Measurements from ENCODE around the gene CBARP.

CBARP gene

GRCh38 chr19:1254530-1255185 lies 16.9 kb upstream of the CBARP start:
- H3K4me3 Mint-ChIP-seq: peak overlapping the region; percentile 96
- peaks cover 96% of the 10 kb centered on the region for H3K36me3 Mint-ChIP-seq (ENCODE audit: low read depth)
- H3K4me1 Mint-ChIP-seq (ENCODE audit: low read depth): peaks cover 52% of the 10 kb centered on the region
- H3K27me3 Mint-ChIP-seq: no peaks in the 10 kb centered on the region
- H3K9me3 Mint-ChIP-seq: no peaks in the 10 kb centered on the region
- intact Hi-C loops (cut with micrococcal nuclease): no loop called here
- H3K27ac Mint-ChIP-seq: peak overlapping the region; percentile 96

DNA sequence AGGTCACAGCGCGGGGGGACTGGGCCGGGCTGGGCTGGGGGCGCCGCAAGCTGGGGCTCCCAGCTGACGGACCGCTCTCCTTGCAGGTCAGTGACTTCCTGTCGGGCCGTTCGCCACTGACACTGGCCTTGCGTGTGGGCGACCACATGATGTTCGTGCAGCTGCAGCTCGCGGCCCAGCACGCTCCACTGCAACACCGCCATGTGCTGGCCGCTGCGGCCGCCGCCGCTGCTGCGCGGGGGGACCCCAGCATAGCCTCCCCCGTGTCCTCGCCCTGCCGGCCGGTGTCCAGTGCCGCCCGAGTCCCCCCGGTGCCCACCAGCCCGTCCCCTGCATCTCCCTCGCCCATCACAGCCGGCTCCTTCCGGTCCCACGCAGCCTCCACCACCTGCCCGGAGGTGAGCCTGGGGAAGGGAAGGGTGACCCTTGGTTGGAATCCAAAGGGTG lies 16.3 kb upstream of the CBARP start:
- Mint-ChIP-seq H3K27ac (peak overlapping the region; percentile 96), H3K36me3 (ENCODE audit: low read depth) (peaks cover 96% of the 10 kb centered on the region), H3K9me3 (no peaks in the 10 kb centered on the region), H3K4me1 (ENCODE audit: low read depth) (peaks cover 47% of the 10 kb centered on the region), H3K4me3 (peak overlapping the region; percentile 96), H3K27me3 (no peaks in the 10 kb centered on the region)
- intact Hi-C loops (cut with micrococcal nuclease): no loop called here

DNA sequence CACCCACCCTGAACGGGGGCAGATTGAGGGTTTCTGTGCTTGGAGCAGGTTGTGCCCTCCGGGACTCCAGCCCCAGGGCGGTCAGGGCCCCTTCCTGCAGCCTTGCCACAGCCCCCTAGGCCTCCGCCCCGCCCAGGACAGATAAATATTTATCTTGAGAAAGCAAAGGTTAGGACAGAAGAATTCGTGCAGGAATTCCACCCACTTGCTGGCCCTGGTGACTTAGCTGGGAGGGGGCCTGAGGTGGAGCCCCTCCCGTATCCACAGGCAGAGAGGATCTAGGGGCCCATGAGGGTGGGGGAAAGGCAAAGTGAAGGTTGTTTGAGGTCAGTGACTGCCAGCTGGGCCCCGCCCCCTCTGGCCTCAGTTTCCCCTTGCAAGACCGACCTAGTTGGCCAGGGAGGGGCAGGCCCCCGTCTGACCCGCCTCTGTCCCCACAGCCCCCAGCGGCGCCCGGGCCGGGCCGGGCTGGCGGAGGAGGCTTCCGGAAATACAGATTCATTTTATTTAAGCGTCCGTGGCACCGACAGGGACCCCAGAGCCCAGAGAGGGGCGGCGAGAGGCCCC lies 15.8 kb upstream of the CBARP start:
- H3K9me3 Mint-ChIP-seq: no peaks in the 10 kb centered on the region
- intact Hi-C loops (cut with micrococcal nuclease): no loop called here
- peaks cover 91% of the 10 kb centered on the region for H3K36me3 Mint-ChIP-seq (ENCODE audit: low read depth)
- peaks cover 43% of the 10 kb centered on the region for H3K4me1 Mint-ChIP-seq (ENCODE audit: low read depth)
- H3K27ac Mint-ChIP-seq: peak overlapping the region; percentile 96
- no peaks in the 10 kb centered on the region for H3K27me3 Mint-ChIP-seq
- H3K4me3 Mint-ChIP-seq: peak overlapping the region; percentile 96

DNA sequence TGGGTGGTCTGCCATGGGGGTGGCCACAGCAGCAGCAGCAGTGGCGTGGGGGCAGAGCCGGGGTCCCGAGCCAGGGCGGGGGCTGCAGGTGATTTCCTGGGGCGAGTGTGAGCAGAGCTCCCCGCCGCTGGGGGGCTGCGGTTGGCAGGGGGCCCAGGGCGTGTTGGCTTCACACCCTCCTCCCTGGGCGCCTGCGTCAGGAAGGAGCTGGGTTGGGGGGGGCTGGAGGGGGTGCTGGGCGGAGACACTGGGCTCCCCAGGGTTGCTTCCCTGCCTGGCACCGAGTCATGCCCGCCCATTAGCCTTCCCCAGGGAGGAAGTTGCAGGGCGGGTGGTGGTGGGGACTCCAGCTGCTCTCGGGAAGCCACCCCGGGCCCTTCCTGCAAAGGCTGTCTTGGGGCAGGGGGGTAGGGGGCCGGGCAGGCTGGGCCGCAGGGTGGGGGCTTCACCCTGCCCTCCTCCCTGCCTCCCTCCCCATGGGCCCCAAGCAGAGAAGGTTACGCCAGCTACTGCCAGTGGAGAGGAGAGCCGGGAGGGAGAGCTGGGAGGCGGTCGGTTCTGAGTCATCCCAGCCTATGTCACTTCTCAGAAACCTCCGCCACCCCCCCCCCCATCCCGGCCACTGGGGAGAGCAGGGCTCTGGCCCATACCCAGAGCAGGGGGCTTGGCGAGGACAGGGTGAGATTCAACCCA lies 15.2 kb upstream of the CBARP start:
- peak overlapping the region; percentile 96 for H3K27ac Mint-ChIP-seq
- H3K9me3 Mint-ChIP-seq: no peaks in the 10 kb centered on the region
- peaks cover 84% of the 10 kb centered on the region for H3K36me3 Mint-ChIP-seq (ENCODE audit: low read depth)
- no peaks in the 10 kb centered on the region for H3K27me3 Mint-ChIP-seq
- peaks cover 39% of the 10 kb centered on the region for H3K4me1 Mint-ChIP-seq (ENCODE audit: low read depth)
- H3K4me3 Mint-ChIP-seq: peak overlapping the region; percentile 96
- intact Hi-C loops (cut with micrococcal nuclease): loop anchor here (1.0 kb wide), 1 partner anchor 7 kb away; no protein-coding TSS in a partner anchor

GRCh38 chr19:1252221-1252820 lies 14.5 kb upstream of the CBARP start:
- Mint-ChIP-seq H3K27me3 (no peaks in the 10 kb centered on the region), H3K9me3 (no peaks in the 10 kb centered on the region), H3K36me3 (ENCODE audit: low read depth) (peaks cover 78% of the 10 kb centered on the region), H3K27ac (peak overlapping the region; percentile 96), H3K4me1 (ENCODE audit: low read depth) (peaks cover 33% of the 10 kb centered on the region), H3K4me3 (peak overlapping the region; percentile 96)
- intact Hi-C loops (cut with micrococcal nuclease): loop anchor here (1.0 kb wide), 1 partner anchor 8 kb away; no protein-coding TSS in a partner anchor

GRCh38 chr19:1251330-1252220 lies 13.8 kb upstream of the CBARP start:
- Mint-ChIP-seq H3K27me3 (no peaks in the 10 kb centered on the region), H3K36me3 (ENCODE audit: low read depth) (peaks cover 73% of the 10 kb centered on the region), H3K4me1 (ENCODE audit: low read depth) (peaks cover 35% of the 10 kb centered on the region), H3K9me3 (no peaks in the 10 kb centered on the region), H3K4me3 (peak overlapping the region; percentile 96), H3K27ac (peak overlapping the region; percentile 96)
- intact Hi-C loops (cut with micrococcal nuclease): loop anchor here (1.0 kb wide), 1 partner anchor 9 kb away; no protein-coding TSS in a partner anchor

DNA sequence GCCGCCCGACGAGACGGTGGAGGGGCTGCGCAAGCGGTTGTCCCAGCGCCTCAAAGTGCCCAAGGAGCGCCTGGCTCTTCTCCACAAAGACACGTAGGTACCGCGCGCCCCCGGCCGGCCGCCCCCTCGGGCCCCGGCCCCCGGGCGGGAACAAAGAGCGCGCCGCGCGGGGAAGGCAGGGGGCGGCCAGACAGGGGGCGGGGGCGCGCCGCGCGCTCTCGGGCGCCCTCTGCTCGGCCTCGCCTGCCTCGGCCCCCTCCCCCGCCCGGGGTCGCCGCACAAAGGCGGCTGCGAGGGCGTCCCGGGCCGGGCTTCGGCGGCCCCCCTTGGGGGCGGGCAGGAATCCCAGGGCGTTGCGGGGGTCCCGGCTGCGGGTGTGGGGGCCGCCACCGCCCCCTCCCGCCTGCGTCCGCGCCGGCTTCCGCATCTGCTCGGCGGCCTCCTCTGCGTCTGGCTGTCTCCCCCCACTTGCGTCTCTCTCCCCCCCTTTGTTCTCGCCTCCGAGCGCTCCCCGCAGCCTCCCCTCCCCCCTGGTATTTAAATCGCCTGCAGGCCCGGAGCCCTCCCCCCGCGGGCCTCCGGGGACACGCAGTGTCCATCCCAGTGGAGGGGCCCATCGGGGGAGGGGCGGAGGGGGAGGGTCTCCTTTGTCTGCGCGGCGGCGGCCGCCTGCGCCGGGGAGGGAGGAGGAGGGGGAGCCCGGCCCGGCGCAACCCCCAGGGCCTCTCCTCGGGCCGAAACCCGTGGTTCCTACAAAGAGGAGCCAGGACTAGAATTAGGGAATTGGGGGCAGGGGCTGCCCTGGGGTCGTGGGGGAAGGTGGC lies 12.8 kb upstream of the CBARP start:
- H3K27me3 Mint-ChIP-seq: no peaks in the 10 kb centered on the region
- H3K27ac Mint-ChIP-seq: peak overlapping the region; percentile 96
- H3K4me1 Mint-ChIP-seq (ENCODE audit: low read depth): peaks cover 44% of the 10 kb centered on the region
- peaks cover 71% of the 10 kb centered on the region for H3K36me3 Mint-ChIP-seq (ENCODE audit: low read depth)
- no peaks in the 10 kb centered on the region for H3K9me3 Mint-ChIP-seq
- intact Hi-C loops (cut with micrococcal nuclease): no loop called here
- H3K4me3 Mint-ChIP-seq: peak overlapping the region; percentile 96

- intact Hi-C loops (cut with micrococcal nuclease): no loop called here
- H3K36me3 Mint-ChIP-seq (ENCODE audit: low read depth): peaks cover 66% of the 10 kb centered on the region
- H3K4me3 Mint-ChIP-seq: peak overlapping the region; percentile 79
- H3K4me1 Mint-ChIP-seq (ENCODE audit: low read depth): peaks cover 43% of the 10 kb centered on the region
- H3K27ac Mint-ChIP-seq: peak overlapping the region; percentile 93
- no peaks in the 10 kb centered on the region for H3K27me3 Mint-ChIP-seq
- H3K9me3 Mint-ChIP-seq: no peaks in the 10 kb centered on the region
Measured at GRCh38 chr19:1249990-1250436, 12.2 kb upstream of the CBARP start.

GRCh38 chr19:1249298-1249989 lies 11.6 kb upstream of the CBARP start:
- Mint-ChIP-seq H3K9me3 (no peaks in the 10 kb centered on the region), H3K27me3 (no peaks in the 10 kb centered on the region), H3K36me3 (ENCODE audit: low read depth) (peaks cover 66% of the 10 kb centered on the region), H3K4me3 (peak overlapping the region; percentile 79), H3K4me1 (ENCODE audit: low read depth) (peaks cover 43% of the 10 kb centered on the region), H3K27ac (peak overlapping the region; percentile 93)
- intact Hi-C loops (cut with micrococcal nuclease): no loop called here

- Mint-ChIP-seq H3K9me3 (no peaks in the 10 kb centered on the region), H3K4me1 (ENCODE audit: low read depth) (peaks cover 45% of the 10 kb centered on the region), H3K4me3 (peak overlapping the region; percentile 83), H3K36me3 (ENCODE audit: low read depth) (peaks cover 65% of the 10 kb centered on the region), H3K27ac (peak overlapping the region; percentile 93), H3K27me3 (no peaks in the 10 kb centered on the region)
- intact Hi-C loops (cut with micrococcal nuclease): loop anchor here (1.0 kb wide), 1 partner anchor 17 kb away; no protein-coding TSS in a partner anchor
Measured at GRCh38 chr19:1248786-1249297, 11.0 kb upstream of the CBARP start.

DNA sequence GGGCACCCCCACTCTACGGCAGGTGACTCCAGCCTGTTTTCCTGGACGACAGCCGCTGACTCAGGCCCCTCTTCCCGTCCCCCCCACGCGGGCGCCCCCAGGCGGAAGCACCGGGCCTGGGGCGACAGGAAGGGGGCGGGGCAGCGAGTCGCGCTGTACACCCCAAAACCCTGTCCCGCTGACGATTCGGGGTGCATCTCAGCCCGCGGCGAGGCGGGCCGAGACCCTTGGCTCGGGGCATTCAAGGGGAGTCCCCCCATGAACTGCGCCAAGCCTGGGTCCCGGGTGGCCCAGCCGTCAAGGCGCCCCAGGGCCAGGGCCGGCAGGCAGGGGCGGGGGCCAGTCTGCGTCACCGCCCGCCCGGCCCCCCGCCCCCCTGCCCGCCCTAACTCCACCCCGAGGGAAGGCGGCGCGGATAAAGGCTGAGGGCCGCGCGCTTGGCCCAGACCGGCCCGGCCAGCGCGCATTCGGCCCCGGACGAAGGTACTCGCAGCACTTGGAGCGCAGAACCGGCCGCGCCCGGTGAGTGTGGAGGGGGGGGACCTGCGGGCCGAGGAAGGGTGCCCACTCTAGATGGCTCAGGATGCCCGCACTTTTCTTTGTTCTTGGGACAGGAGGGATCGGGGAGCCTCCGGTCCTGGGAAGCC lies 10.5 kb upstream of the CBARP start, which contains the start of gene MIDN:
Gene MIDN (plus strand): TSS at position 445 of the 647 bp plus-strand sequence. CDS start 1,714 bp downstream, outside the sequence.
- peak within 1 kb of the TSS; percentile 93 for H3K27ac Mint-ChIP-seq
- peak within 1 kb of the TSS; percentile 83 for H3K4me3 Mint-ChIP-seq
- no peaks in the 10 kb centered on the region for H3K9me3 Mint-ChIP-seq
- H3K36me3 Mint-ChIP-seq (ENCODE audit: low read depth): peaks cover 65% of the 10 kb centered on the region
- no peaks in the 10 kb centered on the region for H3K27me3 Mint-ChIP-seq
- H3K4me1 Mint-ChIP-seq (ENCODE audit: low read depth): peaks cover 47% of the 10 kb centered on the region
- intact Hi-C loops (cut with micrococcal nuclease): loop anchor here (1.0 kb wide), 1 partner anchor 18 kb away; no protein-coding TSS in a partner anchor

Measured in dendritic cell treated with granulocyte-macrophage colony-stimulating factor and Interleukin-4, amounts not matched to agents 40 ng/mL and 50 ng/mL, for 4 days (primary cell).